Measurements from ENCODE around the gene SLC10A1.

- TF ChIP-seq POLR2AphosphoS5 (IDR thresholded peaks at IDR 0.05; ENCODE audit: low read depth, low read length) (no peak), REST (IDR thresholded peaks at IDR 0.05; ENCODE audit: insufficient read depth in 1 of 2, low read depth in 2 of 2, low read length in 2 of 2) (no peak), TAF1 (IDR thresholded peaks at IDR 0.05; ENCODE audit: borderline replicate concordance, insufficient read depth, low read length) (no peak), SIN3A (IDR thresholded peaks at IDR 0.05; ENCODE audit: borderline replicate concordance, insufficient read depth, low read length) (no peak), FOXP2 (optimal IDR thresholded peaks at IDR 0.05; ENCODE audit: borderline replicate concordance, extremely low read depth, extremely low read length, insufficient read depth) (no peak)
Measured at GRCh38 chr14:69755296-69755695, 41.7 kb downstream of the SLC10A1 start.
